NCI-H226 (cell line): Measurements from ENCODE around the gene RALB.

Experiments used
- DNase-seq: peaks from one replicate; pipeline ENCODE4 v3.0.0-alpha.2; 2015

The RALB gene

GRCh38 chr2:120252225-120253020 lies at the start of gene RALB:
RALB (plus strand) TSS chr2:120252852; CDS start chr2:120278665, 25,813 bp downstream.
- DNase-seq = peak; percentile 98

GRCh38 chr2:120203251-120204021 lies 49.2 kb upstream of the RALB start:
- no peak for DNase-seq

GRCh38 chr2:120204022-120204405 lies 48.6 kb upstream of the RALB start:
- no peak for DNase-seq

GRCh38 chr2:120204417-120204816 lies 48.2 kb upstream of the RALB start:
- no peak for DNase-seq

- DNase-seq = no peak
Measured at GRCh38 chr2:120204945-120205670, 47.5 kb upstream of the RALB start.

- DNase-seq = no peak
Measured at GRCh38 chr2:120206022-120206581, 46.5 kb upstream of the RALB start.

- no peak for DNase-seq
Measured at GRCh38 chr2:120208381-120209353, 44.0 kb upstream of the RALB start.

- no peak for DNase-seq
Measured at GRCh38 chr2:120209427-120210269, 43.0 kb upstream of the RALB start.

- no peak for DNase-seq
Measured at GRCh38 chr2:120210270-120210693, 42.4 kb upstream of the RALB start.

GRCh38 chr2:120218181-120218580 lies 34.5 kb upstream of the RALB start:
- no peak for DNase-seq

GRCh38 chr2:120219291-120219690 lies 33.4 kb upstream of the RALB start:
- DNase-seq = no peak

GRCh38 chr2:120219766-120220165 lies 32.9 kb upstream of the RALB start:
- DNase-seq = no peak

- DNase-seq = no peak
Measured at GRCh38 chr2:120220756-120221155, 31.9 kb upstream of the RALB start.

- no peak for DNase-seq
Measured at GRCh38 chr2:120221616-120222015, 31.0 kb upstream of the RALB start.

GRCh38 chr2:120222186-120223033 lies 30.2 kb upstream of the RALB start:
- DNase-seq = no peak

- peak; percentile 70 for DNase-seq
Measured at GRCh38 chr2:120223034-120223912, 29.4 kb upstream of the RALB start, which contains the start of gene TMEM185B. TMEM185B (minus strand) TSS chr2:120223400; CDS start chr2:120222976, 424 bp downstream.

GRCh38 chr2:120224256-120224655 lies 28.4 kb upstream of the RALB start:
- no peak for DNase-seq

- no peak for DNase-seq
Measured at GRCh38 chr2:120224735-120225548, 27.7 kb upstream of the RALB start.
